Thoracic aorta endothelial cell (primary cell): Measurements from ENCODE around the gene ZNF57. TPM values are rescaled to one million over a fixed set of nuclear protein-coding genes. Genes with fewer than 3 reads are reported as not detected.

Source experiments
- total RNA-seq: library from RNA; depleted of rRNA; stranded (reverse); fragments of >200 nt; gene quantifications from 2 replicates; pipeline ENCODE4 v1.2.3, GENCODE V29; 2012

Gene ZNF57
- total RNA-seq, result 3.9 and 5.6 TPM in 2 replicates

GRCh38 chr19:2900296-2901252, at the start of gene ZNF57:
Gene ZNF57 (plus strand): TSS chr19:2900928. CDS start chr19:2901046, 118 bp downstream.

GRCh38 chr19:2867025-2867991, 33.4 kb upstream of the ZNF57 start, which contains the start of gene ZNF556:
Gene ZNF556 (plus strand): TSS chr19:2867335. CDS start chr19:2867422, 87 bp downstream.

DNA sequence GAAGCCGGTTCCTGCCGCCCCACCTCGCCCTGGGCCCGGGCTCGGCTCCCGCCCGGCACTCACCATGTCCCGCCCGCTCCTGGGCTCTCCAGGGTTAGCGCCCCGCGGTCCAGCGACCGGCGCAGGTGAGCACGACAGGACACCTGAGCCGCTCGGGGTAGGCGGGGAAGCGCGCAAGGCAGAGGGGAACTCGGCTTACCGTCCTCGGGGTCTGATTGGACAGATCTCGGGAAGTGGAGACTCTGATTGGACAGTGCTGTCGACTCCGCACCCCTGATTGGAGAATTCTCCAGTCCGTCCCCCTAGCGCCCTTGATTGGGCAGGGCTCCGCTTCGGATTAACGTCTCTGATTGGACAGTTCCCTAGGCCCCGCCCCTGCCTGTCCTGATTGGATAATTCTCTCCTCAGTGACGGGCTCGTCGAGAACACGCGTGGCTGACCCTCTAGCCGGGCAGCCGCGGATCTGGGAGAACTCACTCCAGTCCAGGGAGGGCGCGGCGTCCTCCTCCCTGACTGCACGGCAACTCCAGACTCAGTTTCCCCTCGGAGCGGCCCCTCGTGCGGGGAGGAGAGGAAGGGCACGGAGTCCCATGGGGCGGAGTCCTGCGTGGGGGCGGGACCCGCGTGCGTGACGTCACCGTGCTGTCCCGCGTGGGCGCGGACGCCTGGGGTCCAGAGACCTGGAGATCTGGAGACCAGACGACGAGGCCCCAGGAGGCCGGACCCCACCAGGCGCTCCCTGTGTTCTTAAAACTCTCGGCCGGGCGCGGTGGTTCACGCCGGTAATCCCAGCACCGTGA, 44.2 kb downstream of the ZNF57 start, which contains the start of gene ZNF77:
ZNF77 (minus strand) TSS at position 197 of the 800 bp plus-strand sequence; CDS start at position 66, 131 bp downstream.

Other genes with a start within 250 kb of the ZNF57 start
- gene GNG7, start 198.2 kb upstream of the ZNF57 start, total RNA-seq, result 0.22 and 0.27 TPM in 2 replicates
- gene DIRAS1, start 179.6 kb upstream of the ZNF57 start, total RNA-seq, result 0.13 and 0.14 TPM in 2 replicates
- gene SLC39A3, start 160.9 kb upstream of the ZNF57 start, total RNA-seq, result 18.9 and 24.3 TPM in 2 replicates
- 68.1 and 68.2 TPM in 2 replicates for gene SGTA, start 117.7 kb upstream of the ZNF57 start, total RNA-seq
- 110 and 146 TPM in 2 replicates for gene THOP1, start 115.4 kb upstream of the ZNF57 start, total RNA-seq
- gene ZNF554, start 81.1 kb upstream of the ZNF57 start, total RNA-seq, result 2.0 and 3.5 TPM in 2 replicates
- 6.0 TPM in 2 replicates for gene ZNF555, start 59.5 kb upstream of the ZNF57 start, total RNA-seq
- not detected in 2 replicates for gene ZNF556, start 33.6 kb upstream of the ZNF57 start, total RNA-seq
- 5.0 and 5.6 TPM in 2 replicates for gene ZNF77, start 44.0 kb downstream of the ZNF57 start, total RNA-seq
- gene TLE6, start 76.6 kb downstream of the ZNF57 start, total RNA-seq, result 0.93 and 1.6 TPM in 2 replicates
- gene TLE2, start 128.4 kb downstream of the ZNF57 start, total RNA-seq, result 12.3 and 13.7 TPM in 2 replicates
- gene TLE5, start 161.6 kb downstream of the ZNF57 start, total RNA-seq, result 146 and 209 TPM in 2 replicates
- gene GNA11, start 193.4 kb downstream of the ZNF57 start, total RNA-seq, result 77.7 and 86.6 TPM in 2 replicates
- gene GNA15, start 235.1 kb downstream of the ZNF57 start, total RNA-seq, result 0.07 and 0.13 TPM in 2 replicates